ENCODE measurements around the gene RPGR. TPM values are rescaled to one million over a fixed set of nuclear protein-coding genes. Genes with fewer than 3 reads are reported as not detected.

The RPGR gene
- polyA plus RNA-seq, 3 donors: 4.3 to 10.9 (median 5.1) TPM

DNA sequence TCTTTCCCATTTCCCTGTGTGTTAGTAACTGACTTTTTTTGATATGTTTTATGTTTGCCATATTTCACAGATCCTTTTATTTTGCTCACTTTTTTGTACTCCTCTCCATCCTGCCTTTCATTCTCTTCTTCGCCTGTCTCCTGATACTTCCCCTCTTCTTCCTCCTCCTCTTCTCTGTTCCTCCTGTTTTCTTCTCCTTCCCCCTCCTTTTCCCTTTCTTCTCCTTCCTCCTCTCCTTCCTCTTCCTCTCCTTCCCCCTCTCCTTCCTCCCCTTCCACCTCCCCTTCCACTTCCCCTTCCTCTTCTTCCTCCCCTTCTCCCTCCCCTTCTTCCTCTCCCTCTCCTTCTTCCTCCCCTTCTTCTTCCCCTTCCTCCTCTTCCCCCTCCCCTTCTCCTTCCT lies 41.7 kb downstream of the RPGR start:
- no peaks in the 10 kb centered on the region for H3K4me1 ChIP-seq (ENCODE audit: control insufficient read depth in 1 of 2, insufficient read depth in 2 of 2, low read length in 2 of 2)
- no peak overlapping the region for H3K27ac Mint-ChIP-seq
- peaks cover 21 to 24% of the 10 kb centered on the region in 2 donors for H3K36me3 Mint-ChIP-seq
- no peak overlapping the region for H3K27ac ChIP-seq (ENCODE audit: low read depth in 1 of 2, low read length in 2 of 2)
- H3K4me3 ChIP-seq (replicated peaks in 1 of 3; ENCODE audit: low read depth in 2 of 3, low read length in 3 of 3): no peak overlapping the region
- H3K4me2 ChIP-seq (replicated peaks; ENCODE audit: extremely low read depth, low read length, poor library complexity, severe bottlenecking): no peak overlapping the region
- no peak overlapping the region for H3K4me3 Mint-ChIP-seq
- H3K9me3 ChIP-seq (replicated peaks in 1 of 2; ENCODE audit: control insufficient read depth in 1 of 2, insufficient read depth in 1 of 2, low read length in 2 of 2): no peaks in the 10 kb centered on the region
- H3K27me3 ChIP-seq (ENCODE audit: control insufficient read depth in 2 of 2, insufficient read depth in 2 of 2, low read length in 2 of 2): no peaks in the 10 kb centered on the region
- TF ChIP-seq, protein P1, sequence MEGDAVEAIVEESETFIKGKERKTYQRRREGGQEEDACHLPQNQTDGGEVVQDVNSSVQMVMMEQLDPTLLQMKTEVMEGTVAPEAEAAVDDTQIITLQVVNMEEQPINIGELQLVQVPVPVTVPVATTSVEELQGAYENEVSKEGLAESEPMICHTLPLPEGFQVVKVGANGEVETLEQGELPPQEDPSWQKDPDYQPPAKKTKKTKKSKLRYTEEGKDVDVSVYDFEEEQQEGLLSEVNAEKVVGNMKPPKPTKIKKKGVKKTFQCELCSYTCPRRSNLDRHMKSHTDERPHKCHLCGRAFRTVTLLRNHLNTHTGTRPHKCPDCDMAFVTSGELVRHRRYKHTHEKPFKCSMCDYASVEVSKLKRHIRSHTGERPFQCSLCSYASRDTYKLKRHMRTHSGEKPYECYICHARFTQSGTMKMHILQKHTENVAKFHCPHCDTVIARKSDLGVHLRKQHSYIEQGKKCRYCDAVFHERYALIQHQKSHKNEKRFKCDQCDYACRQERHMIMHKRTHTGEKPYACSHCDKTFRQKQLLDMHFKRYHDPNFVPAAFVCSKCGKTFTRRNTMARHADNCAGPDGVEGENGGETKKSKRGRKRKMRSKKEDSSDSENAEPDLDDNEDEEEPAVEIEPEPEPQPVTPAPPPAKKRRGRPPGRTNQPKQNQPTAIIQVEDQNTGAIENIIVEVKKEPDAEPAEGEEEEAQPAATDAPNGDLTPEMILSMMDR (IDR thresholded peaks at IDR 0.05): no peak
- peaks cover 0 to 8% (median 2%) of the 10 kb centered on the region in 7 donors for H3K9me3 Mint-ChIP-seq
- H3K9ac ChIP-seq (ENCODE audit: insufficient read depth, low read length, poor library complexity, severe bottlenecking): no peak overlapping the region
- peaks cover 0 to 11% of the 10 kb centered on the region in 2 donors for H3K36me3 ChIP-seq (replicated peaks in 1 of 2; ENCODE audit: control insufficient read depth in 1 of 2, insufficient read depth in 2 of 2, low read length in 2 of 2)
- no peak for DNase-seq
- no peaks in the 10 kb centered on the region for H3K4me1 Mint-ChIP-seq
- intact Hi-C loops (cut with micrococcal nuclease): no loop called here
- H3K27me3 Mint-ChIP-seq (ENCODE audit: low read depth in 3 of 3): peaks cover 0 to 12% (median 2%) of the 10 kb centered on the region in 3 donors
- no peaks in the 10 kb centered on the region for H3K79me2 ChIP-seq (ENCODE audit: insufficient read depth, low read length)
- 88% methylated on average over 1 of the region's 1 CpG for WGBS (ENCODE audit: insufficient coverage)
- no peaks in the 10 kb centered on the region for H4K20me1 ChIP-seq (ENCODE audit: insufficient read depth, low read length)
- no peak overlapping the region for H2AFZ ChIP-seq (ENCODE audit: insufficient read depth, low read depth, low read length, poor library complexity, severe bottlenecking)

DNA sequence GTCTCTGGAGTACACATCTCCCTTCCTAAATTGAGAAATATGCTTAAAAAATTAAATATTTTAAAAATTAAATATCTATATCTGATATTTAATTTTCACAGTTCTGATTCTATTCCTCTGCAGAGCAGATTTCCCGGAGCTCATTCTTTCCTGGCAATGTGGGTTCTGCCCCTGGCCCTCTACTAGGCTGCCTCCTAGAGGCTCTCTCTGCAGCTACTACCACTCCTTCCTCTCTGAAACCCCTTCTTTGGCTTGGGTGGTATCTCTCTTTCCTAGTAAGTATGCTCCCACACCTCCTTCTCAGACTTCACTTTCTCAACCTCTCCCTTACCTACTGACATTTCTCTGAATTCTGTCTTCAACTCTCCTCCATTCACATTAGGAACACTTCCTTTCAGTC lies 45.3 kb downstream of the RPGR start:
- Histone ChIP-seq H3K4me2 (replicated peaks; ENCODE audit: extremely low read depth, low read length, poor library complexity, severe bottlenecking) (no peak overlapping the region), H3K4me3 (replicated peaks in 1 of 3; ENCODE audit: low read depth in 2 of 3, low read length in 3 of 3) (no peak overlapping the region), H3K36me3 (replicated peaks in 1 of 2; ENCODE audit: control insufficient read depth in 1 of 2, insufficient read depth in 2 of 2, low read length in 2 of 2) (no peaks in the 10 kb centered on the region), H2AFZ (ENCODE audit: insufficient read depth, low read depth, low read length, poor library complexity, severe bottlenecking) (no peak overlapping the region), H3K9ac (ENCODE audit: insufficient read depth, low read length, poor library complexity, severe bottlenecking) (no peak overlapping the region), H3K27me3 (ENCODE audit: control insufficient read depth in 2 of 2, insufficient read depth in 2 of 2, low read length in 2 of 2) (no peaks in the 10 kb centered on the region), H3K9me3 (replicated peaks in 1 of 2; ENCODE audit: control insufficient read depth in 1 of 2, insufficient read depth in 1 of 2, low read length in 2 of 2) (no peaks in the 10 kb centered on the region), H3K79me2 (ENCODE audit: insufficient read depth, low read length) (no peaks in the 10 kb centered on the region), H4K20me1 (ENCODE audit: insufficient read depth, low read length) (no peaks in the 10 kb centered on the region), H3K4me1 (ENCODE audit: control insufficient read depth in 1 of 2, insufficient read depth in 2 of 2, low read length in 2 of 2) (no peaks in the 10 kb centered on the region), H3K27ac (ENCODE audit: low read depth in 1 of 2, low read length in 2 of 2) (no peak overlapping the region)
- Mint-ChIP-seq H3K27ac (peak overlapping the region in 1 of 7 donors; percentile 59), H3K9me3 (peaks cover 0 to 8% (median 2%) of the 10 kb centered on the region in 7 donors), H3K27me3 (ENCODE audit: low read depth in 3 of 3) (peaks cover 0 to 4% (median 2%) of the 10 kb centered on the region in 3 donors), H3K4me3 (no peak overlapping the region), H3K36me3 (peaks cover 9 to 11% of the 10 kb centered on the region in 2 donors), H3K4me1 (no peaks in the 10 kb centered on the region)
- DNase-seq: no peak
- TF ChIP-seq, protein P1 (IDR thresholded peaks at IDR 0.05): no peak
- intact Hi-C loops (cut with micrococcal nuclease): no loop called here
- WGBS (ENCODE audit: insufficient coverage): no CpG with 5 or more reads among the region's 1 CpG

Data from CD14-positive monocyte (primary cell).